IMR-90 (cell line): Measurements from ENCODE around the gene ARPC2. TPM values are rescaled to one million over a fixed set of nuclear protein-coding genes. Genes with fewer than 3 reads are reported as not detected.

Experiments
- ATAC-seq: fragments of 200-7000 bp; cut with Tn5 transposase; 2 replicates; pipeline ENCODE4 v1.9.1; 2020; ENCODE audit warnings: low read depth, mild to moderate bottlenecking, moderate library complexity
- BruUV-seq: library from RNA; stranded (reverse); fragments of 400-500 nt; replicated peaks from 2 replicates; lab custom pipeline; 2021; lab: Mats Ljungman, UMichigan
- CTCF ChIA-PET: fragments of 300-600 bp; formaldehyde crosslinking; extraction: SDS; loops from one replicate; lab custom pipeline; 2021; ENCODE audit warnings: antibody characterized with exemption; lab: Yijun Ruan, JAX
- POLR2A ChIA-PET: fragments of 300-600 bp; sonication (Branson Sonifier 250); formaldehyde crosslinking; loops from one replicate; lab custom pipeline; 2022; ENCODE audit warnings: antibody characterized with exemption; ENCODE audit not compliant: unreplicated experiment; lab: Charles Lee
- DNase-seq: peaks from one replicate; pipeline ENCODE4 v3.0.0; 2013
- H2AFZ ChIP-seq: replicated peaks from 2 replicates; pipeline ENCODE3; 2013; ENCODE audit warnings: low read length, mild to moderate bottlenecking; ENCODE audit not compliant: poor library complexity
- H2AK5ac ChIP-seq: 2 replicates; pipeline ENCODE4 v1.6.1; 2013; ENCODE audit warnings: low read depth, low read length, inconsistent platforms
- H2AK9ac ChIP-seq: replicated peaks from 2 replicates; pipeline ENCODE3; 2013; ENCODE audit warnings: mild to moderate bottlenecking, low read depth, low read length, moderate library complexity; ENCODE audit not compliant: poor library complexity
- H2BK120ac ChIP-seq: 2 replicates; pipeline ENCODE4 v1.6.1; 2013; ENCODE audit warnings: low read depth, low read length, inconsistent platforms
- H2BK15ac ChIP-seq: 3 replicates; pipeline ENCODE4 v1.6.1; 2013; ENCODE audit warnings: low read depth, low read length, inconsistent platforms
- H2BK20ac ChIP-seq: 2 replicates; pipeline ENCODE4 v1.6.1; 2013; ENCODE audit warnings: low read depth, mild to moderate bottlenecking, inconsistent platforms, low read length, moderate library complexity
- H2BK5ac ChIP-seq: 2 replicates; pipeline ENCODE4 v1.6.1; 2013; ENCODE audit warnings: mild to moderate bottlenecking, low read depth, low read length, inconsistent platforms; ENCODE audit not compliant: poor library complexity, severe bottlenecking
- H3K14ac ChIP-seq: replicated peaks from 2 replicates; pipeline ENCODE4 v1.6.1; 2013; ENCODE audit warnings: low read depth, low read length, inconsistent platforms
- H3K18ac ChIP-seq: 2 replicates; pipeline ENCODE4 v1.6.1; 2013; ENCODE audit warnings: low read depth, low read length, control low read depth
- H3K23ac ChIP-seq: 2 replicates; pipeline ENCODE4 v1.6.1; 2013; ENCODE audit warnings: low read depth, low read length, inconsistent platforms
- H3K27ac ChIP-seq: 2 replicates; pipeline ENCODE4 v1.5.1; 2013; ENCODE audit warnings: mild to moderate bottlenecking, control low read depth, low read length; ENCODE audit not compliant: insufficient read depth
- H3K27me3 ChIP-seq: 2 replicates; pipeline ENCODE4 v1.6.1; 2013; ENCODE audit warnings: low read length; ENCODE audit not compliant: control insufficient read depth, insufficient read depth
- H3K36me3 ChIP-seq: 2 replicates; pipeline ENCODE4 v1.6.1; 2013; ENCODE audit warnings: low read length, mixed read lengths; ENCODE audit not compliant: control insufficient read depth, insufficient read depth
- H3K4ac ChIP-seq: 2 replicates; pipeline ENCODE4 v1.6.1; 2013; ENCODE audit warnings: low read depth, low read length, inconsistent platforms
- H3K4me1 ChIP-seq: 2 replicates; pipeline ENCODE4 v1.6.1; 2013; ENCODE audit warnings: low read length, mixed read lengths; ENCODE audit not compliant: control insufficient read depth, insufficient read depth
- H3K4me2 ChIP-seq: 2 replicates; pipeline ENCODE4 v1.6.1; 2013; ENCODE audit warnings: low read depth, mild to moderate bottlenecking, control low read depth, low read length, moderate library complexity
- H3K4me3 ChIP-seq: 2 replicates; pipeline ENCODE4 v1.5.1; 2013; ENCODE audit warnings: low read depth, mild to moderate bottlenecking, control low read depth, low read length, moderate library complexity; ENCODE audit not compliant: insufficient read depth
- H3K56ac ChIP-seq: 2 replicates; pipeline ENCODE4 v1.6.1; 2013; ENCODE audit warnings: low read length, inconsistent platforms; ENCODE audit not compliant: insufficient read depth; ENCODE audit errors: extremely low read depth
- H3K79me1 ChIP-seq, 2 experiments: 2 replicates each; pipeline ENCODE4 v1.6.1; 2013; ENCODE audit warnings: low read length in 2 of 2, inconsistent platforms in 1 of 2, low read depth in 1 of 2
- H3K9ac ChIP-seq: 2 replicates; pipeline ENCODE4 v1.6.1; 2013; ENCODE audit warnings: low read depth, low read length, control low read depth
- H3K9me1 ChIP-seq: 2 replicates; pipeline ENCODE4 v1.6.1; 2013; ENCODE audit warnings: low read length, inconsistent platforms; ENCODE audit not compliant: insufficient read depth
- H3K9me3 ChIP-seq: 2 replicates; pipeline ENCODE4 v1.6.1; 2013; ENCODE audit warnings: low read length; ENCODE audit not compliant: control insufficient read depth, insufficient read depth
- H4K20me1 ChIP-seq: 2 replicates; pipeline ENCODE4 v1.6.1; 2013; ENCODE audit warnings: low read length, inconsistent platforms; ENCODE audit not compliant: insufficient read depth
- H4K5ac ChIP-seq: 2 replicates; pipeline ENCODE4 v1.6.1; 2013; ENCODE audit warnings: mild to moderate bottlenecking, low read depth, low read length, control low read depth
- H4K8ac ChIP-seq, 2 experiments: 2 replicates each; pipeline ENCODE4 v1.6.1; 2013; ENCODE audit warnings: low read depth in 2 of 2, low read length in 2 of 2, control low read depth in 1 of 2, inconsistent platforms in 1 of 2
- H4K91ac ChIP-seq: 2 replicates; pipeline ENCODE4 v1.6.1; 2013; ENCODE audit warnings: low read depth, low read length, inconsistent platforms; ENCODE audit not compliant: insufficient read depth
- FOS ChIP-seq: fragments of 150-350 bp; IDR thresholded peaks from 2 replicates; pipeline ENCODE4 v1.6.1; 2016; ENCODE audit warnings: low read depth, low read length
- POLR2A ChIP-seq: IDR thresholded peaks from 2 replicates; pipeline ENCODE4 v1.6.1; 2012; ENCODE audit warnings: mild to moderate bottlenecking, low read depth, low read length
- RAD21 ChIP-seq: IDR thresholded peaks from 2 replicates; pipeline ENCODE4 v1.6.1; 2012; ENCODE audit warnings: low read length, improper control_type of control experiment
- RCOR1 ChIP-seq: IDR thresholded peaks from 2 replicates; pipeline ENCODE4 v1.6.1; 2012; ENCODE audit warnings: mild to moderate bottlenecking, low read length, improper control_type of control experiment; ENCODE audit not compliant: insufficient replicate concordance
- WGBS, 2 experiments: methylation state at CpG; one replicate each; pipeline versions ENCODE4 v1.1.5 to v1.1.7; 2013; ENCODE audit warnings: missing lambda C conversion rate in 2 of 2; ENCODE audit not compliant: insufficient read length in 1 of 2; ENCODE audit errors: extremely low coverage in 2 of 2; 5-methylcytosine and 5-hydroxymethylcytosine counted together
- dilution Hi-C: fragments of 300-500 bp; cut with HindIII; formaldehyde crosslinking; loops from one replicate; pipeline ENCODE4 v1.14.3; 2018; ENCODE audit warnings: low sequenced_read_pairs; ENCODE audit not compliant: unreplicated experiment
- in situ Hi-C: fragments of 300-500 bp; cut with MboI; formaldehyde crosslinking; loops from 3 replicates; pipeline ENCODE4 v1.14.3; 2019; ENCODE audit warnings: low sequenced_read_pairs, inconsistent platforms, mixed read lengths
- intact Hi-C: fragments of 100-400 bp; cut with micrococcal nuclease; formaldehyde crosslinking; loops from 2 replicates; pipeline ENCODE4 v1.10.0; 2022
- polyA plus RNA-seq, 3 experiments: library from polyadenylated mRNA; depleted of rRNA; stranded (reverse); fragments of >200 nt; gene quantifications; 2 replicates each; pipeline ENCODE4 v1.2.3, GENCODE V29; 2012; ENCODE audit warnings: low replicate concordance in 1 of 3
- total RNA-seq: library from RNA; depleted of rRNA; stranded (reverse); fragments of >200 nt; gene quantifications from 2 replicates; pipeline ENCODE4 v1.2.3, GENCODE V29; 2012

Gene ARPC2
- total and polyA plus RNA-seq, 2 of the 4 experiments (the other 2 are of a cell fraction), result 561 to 635 TPM

DNA sequence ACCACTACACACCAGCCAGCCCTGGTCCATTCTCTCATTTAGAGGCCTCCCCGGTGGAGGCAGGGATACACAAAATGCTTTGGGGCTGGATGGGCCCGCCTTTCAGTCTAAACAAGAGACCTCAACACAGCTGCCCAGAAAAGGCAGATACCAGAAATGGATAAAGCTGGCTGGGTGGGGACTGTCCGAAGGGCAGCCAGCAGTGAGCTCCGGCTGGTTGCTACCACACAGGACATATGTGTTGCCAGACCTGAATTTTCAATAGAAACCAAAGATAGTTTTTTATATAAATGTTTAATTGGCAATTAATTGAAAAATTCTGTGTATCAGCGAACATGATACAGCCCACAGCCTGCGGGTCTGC lies 45.2 kb downstream of the ARPC2 start:
- Histone ChIP-seq H3K4me1 (peaks cover 12% of the 10 kb centered on the region), H2BK20ac (no peak overlapping the region), H3K9me3 (no peaks in the 10 kb centered on the region), H3K23ac (no peak overlapping the region), H2AFZ (no peak overlapping the region), H3K4me2 (no peak overlapping the region), H4K20me1 (peaks cover 3% of the 10 kb centered on the region; the same call in 1 of the 2 replicates), H2BK120ac (no peak overlapping the region), H3K36me3 (peaks cover 37% of the 10 kb centered on the region), H4K5ac (no peak overlapping the region), H2BK5ac (no peak overlapping the region), H3K79me1 (peaks cover 3% of the 10 kb centered on the region in 2 experiments; a peak in 2 of 4 replicates), H4K91ac (no peak overlapping the region), H3K18ac (no peak overlapping the region), H2AK9ac (no peak overlapping the region), H3K9me1 (no peaks in the 10 kb centered on the region; the same call in 1 of the 2 replicates), H3K9ac (no peak overlapping the region), H2BK15ac (no peak overlapping the region), H2AK5ac (no peak overlapping the region), H3K27ac (no peak overlapping the region), H3K56ac (no peak overlapping the region), H3K4ac (no peak overlapping the region), H3K14ac (no peak overlapping the region), H3K4me3 (no peak overlapping the region), H3K27me3 (no peaks in the 10 kb centered on the region), H4K8ac (no peak overlapping the region)
- ChIA-PET POLR2A (no interaction called here), CTCF (no interaction called here)
- no CpG with 5 or more reads among the region's 6 CpGs for WGBS, 2 experiments
- no peak for TF ChIP-seq FOS
- no peak for TF ChIP-seq RAD21
- TF ChIP-seq RCOR1, result no peak
- no peak for TF ChIP-seq POLR2A
- DNase-seq (no peak), ATAC-seq (no peak)
- intact Hi-C loops (no loop called here), in situ Hi-C loops (no loop called here), dilution Hi-C loops (no loop called here)
- no TSS peak for BruUV-seq
